GM12874 (cell line): ENCODE measurements around the gene STX7.

Source experiments
- TF ChIP-seq, protein P1 (sequence below): IDR thresholded peaks from 2 replicates; pipeline ENCODE4 v1.5.1; 2011; ENCODE audit warnings: low read depth, mild to moderate bottlenecking, control low read depth, low read length, moderate library complexity; ENCODE audit not compliant: insufficient read depth

STX7 gene, protein sequence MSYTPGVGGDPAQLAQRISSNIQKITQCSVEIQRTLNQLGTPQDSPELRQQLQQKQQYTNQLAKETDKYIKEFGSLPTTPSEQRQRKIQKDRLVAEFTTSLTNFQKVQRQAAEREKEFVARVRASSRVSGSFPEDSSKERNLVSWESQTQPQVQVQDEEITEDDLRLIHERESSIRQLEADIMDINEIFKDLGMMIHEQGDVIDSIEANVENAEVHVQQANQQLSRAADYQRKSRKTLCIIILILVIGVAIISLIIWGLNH

DNA sequence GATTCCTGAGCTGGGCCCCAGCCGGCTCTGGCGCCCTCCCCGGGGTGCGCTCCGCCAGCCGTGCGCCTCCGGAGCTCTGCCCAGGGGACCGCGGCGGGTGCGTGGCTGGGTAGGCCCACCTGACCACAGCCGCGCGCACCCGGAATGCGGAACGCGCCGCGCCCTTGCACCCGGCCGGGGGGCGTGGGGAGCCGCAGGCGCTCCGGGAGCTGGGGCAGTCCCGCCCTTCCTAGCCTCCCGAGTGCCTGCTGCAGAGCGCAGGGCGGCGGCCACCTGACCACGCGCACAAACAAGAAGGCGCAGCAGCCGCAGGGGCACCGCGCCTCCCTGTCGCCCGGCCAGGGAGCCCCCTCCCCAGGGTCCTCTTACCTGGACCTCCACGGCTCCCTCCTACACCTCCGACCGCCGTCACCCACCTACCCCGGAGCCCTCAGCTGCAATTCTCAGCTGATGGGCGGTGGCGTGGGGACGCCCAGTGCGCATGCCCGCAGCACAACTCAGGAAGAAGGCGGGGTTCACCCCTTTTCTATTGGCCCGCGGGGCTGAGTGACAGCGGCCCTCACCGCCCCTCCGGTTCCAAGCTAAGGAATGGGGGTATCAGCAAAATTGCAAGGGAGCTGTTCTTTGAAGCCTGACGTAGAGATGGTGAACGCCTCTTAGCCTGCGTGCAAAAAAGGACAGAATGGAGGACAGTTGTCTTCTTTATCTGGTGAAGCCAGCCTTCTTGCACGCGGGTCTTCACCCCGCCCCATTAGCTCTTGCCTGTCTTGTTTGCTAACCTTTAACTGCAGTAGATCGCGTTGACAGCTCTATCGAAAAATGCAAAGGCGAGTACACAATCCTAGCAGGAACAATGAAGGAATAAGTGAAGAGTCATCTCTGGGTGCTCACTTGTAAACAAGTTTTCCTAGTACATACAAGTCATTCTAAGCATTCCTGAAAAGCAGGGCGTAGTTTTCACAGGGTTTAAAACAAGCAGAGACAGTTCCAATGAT lies at the start of gene STX7:
STX7 (minus strand) TSS at position 479 of the 995 bp plus-strand sequence. CDS start 9,586 bp downstream, outside the sequence.
- TF ChIP-seq, protein P1, sequence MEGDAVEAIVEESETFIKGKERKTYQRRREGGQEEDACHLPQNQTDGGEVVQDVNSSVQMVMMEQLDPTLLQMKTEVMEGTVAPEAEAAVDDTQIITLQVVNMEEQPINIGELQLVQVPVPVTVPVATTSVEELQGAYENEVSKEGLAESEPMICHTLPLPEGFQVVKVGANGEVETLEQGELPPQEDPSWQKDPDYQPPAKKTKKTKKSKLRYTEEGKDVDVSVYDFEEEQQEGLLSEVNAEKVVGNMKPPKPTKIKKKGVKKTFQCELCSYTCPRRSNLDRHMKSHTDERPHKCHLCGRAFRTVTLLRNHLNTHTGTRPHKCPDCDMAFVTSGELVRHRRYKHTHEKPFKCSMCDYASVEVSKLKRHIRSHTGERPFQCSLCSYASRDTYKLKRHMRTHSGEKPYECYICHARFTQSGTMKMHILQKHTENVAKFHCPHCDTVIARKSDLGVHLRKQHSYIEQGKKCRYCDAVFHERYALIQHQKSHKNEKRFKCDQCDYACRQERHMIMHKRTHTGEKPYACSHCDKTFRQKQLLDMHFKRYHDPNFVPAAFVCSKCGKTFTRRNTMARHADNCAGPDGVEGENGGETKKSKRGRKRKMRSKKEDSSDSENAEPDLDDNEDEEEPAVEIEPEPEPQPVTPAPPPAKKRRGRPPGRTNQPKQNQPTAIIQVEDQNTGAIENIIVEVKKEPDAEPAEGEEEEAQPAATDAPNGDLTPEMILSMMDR = no peak

DNA sequence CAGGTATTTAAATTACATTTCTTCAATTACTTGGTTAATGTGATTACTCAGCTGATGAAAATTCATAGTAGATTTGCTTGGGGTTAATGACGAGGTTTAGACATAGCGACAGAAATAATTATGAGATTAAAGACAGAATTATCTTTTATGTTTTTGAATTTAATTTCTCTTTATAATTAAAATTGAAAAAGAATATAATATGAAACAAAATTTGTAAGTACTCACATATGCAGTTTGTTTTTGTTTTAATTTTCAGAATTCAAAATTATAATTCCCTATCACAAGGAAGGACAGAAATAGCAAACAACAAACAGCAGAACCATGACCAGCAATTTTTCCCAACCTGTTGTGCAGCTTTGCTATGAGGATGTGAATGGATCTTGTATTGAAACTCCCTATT lies 39.5 kb upstream of the STX7 start, which contains the start of gene TAAR8:
TAAR8 (plus strand) TSS at position 301 of the 400 bp plus-strand sequence; CDS start at position 322, 21 bp downstream.
- TF ChIP-seq, protein P1 = no peak

DNA sequence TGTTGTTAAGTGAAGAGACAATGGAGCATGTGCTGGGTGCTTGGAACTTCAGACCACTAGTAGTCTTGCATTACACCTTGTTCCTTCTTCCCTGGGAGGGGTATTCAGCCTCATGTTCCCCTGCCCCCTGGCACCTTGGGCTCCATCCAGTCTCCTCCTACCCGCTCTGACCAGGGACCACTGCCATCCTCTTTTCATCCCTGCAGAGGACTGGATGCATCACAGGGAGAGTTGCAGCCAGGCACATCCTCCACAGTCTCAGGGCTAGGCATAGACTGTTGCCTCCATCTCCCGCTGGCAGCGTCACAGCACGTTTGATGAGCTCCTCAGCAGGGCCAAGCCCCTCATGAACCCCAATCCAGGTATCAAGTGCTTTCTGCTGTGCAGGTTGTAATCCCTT lies 38.3 kb upstream of the STX7 start:
- TF ChIP-seq, protein P1 = no peak

DNA sequence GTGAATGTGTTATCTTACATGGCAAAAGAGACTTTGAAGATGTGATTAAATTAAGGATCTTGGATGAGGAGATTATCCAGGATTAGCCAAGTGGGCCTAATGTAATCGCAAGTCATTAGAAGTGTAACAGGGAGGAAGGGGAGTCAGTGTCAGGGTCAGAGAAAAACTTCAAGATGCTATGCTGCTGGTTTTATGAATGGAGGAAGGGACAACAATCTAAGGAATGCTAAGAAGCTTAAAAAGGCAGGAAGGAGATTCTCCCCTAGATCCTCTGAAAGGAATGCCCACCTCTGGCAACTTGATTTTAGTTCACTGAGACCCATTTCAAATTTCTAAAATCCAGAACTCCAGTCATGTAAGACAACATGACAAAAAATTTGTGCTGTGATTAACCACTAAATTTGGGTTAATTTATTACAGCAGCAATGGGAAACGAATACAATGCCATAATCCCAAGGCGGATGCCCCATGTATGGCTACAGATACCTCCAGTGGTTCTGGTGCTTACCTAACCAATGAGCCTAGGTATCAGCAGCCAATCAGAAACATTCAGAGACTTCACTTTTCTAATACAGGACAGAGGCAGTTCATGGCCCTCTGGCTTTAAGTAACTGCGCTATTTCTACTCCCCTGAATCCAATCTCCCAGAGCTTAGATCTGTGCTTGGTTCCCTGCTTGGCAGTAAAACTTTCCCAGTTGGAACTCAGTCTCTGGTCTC lies 36.0 kb upstream of the STX7 start:
- TF ChIP-seq, protein P1 = no peak

DNA sequence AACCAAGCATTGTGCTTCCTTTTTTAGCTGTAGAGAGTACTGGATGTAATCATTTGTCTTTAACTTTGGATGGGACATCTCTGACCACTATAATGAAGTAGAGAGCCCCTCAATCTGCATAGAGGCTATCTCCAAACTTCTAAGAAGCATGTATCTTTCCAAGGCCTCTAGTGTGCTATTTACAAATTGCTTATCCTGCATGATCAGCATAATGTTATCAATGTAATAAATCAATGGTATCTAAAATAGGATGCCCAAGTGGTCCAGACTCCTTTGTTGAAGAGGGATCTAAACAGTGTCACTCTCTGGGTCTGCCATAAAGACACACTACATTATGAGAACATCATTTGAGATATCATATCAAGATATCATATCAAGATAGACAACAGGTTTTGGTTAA lies 31.9 kb upstream of the STX7 start:
- TF ChIP-seq, protein P1 = no peak

DNA sequence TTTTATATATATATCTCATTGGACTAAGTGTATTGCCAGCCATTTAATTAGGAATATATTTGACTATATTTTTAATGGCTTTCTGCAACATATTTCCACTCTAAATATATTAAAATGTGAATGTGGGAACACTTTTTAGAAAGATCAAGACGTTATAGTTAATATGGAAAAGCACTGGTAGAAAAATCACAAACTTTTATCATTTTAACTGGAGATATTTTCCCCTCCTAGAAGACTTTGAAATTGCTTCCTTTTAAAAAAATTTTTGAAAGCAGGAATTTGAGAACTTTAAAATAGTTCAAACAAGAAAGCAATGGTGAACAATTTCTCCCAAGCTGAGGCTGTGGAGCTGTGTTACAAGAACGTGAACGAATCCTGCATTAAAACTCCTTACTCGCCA lies 25.1 kb upstream of the STX7 start, which contains the start of gene TAAR9:
TAAR9 (plus strand) TSS at position 301 of the 400 bp plus-strand sequence; CDS start at position 314, 13 bp downstream.
- TF ChIP-seq, protein P1 = no peak
